ENCODE measurements around the gene POU5F2.

POU5F2 gene, protein sequence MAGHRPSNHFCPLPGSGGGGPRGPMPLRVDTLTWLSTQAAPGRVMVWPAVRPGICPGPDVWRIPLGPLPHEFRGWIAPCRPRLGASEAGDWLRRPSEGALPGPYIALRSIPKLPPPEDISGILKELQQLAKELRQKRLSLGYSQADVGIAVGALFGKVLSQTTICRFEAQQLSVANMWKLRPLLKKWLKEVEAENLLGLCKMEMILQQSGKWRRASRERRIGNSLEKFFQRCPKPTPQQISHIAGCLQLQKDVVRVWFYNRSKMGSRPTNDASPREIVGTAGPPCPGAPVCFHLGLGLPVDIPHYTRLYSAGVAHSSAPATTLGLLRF

GRCh38 chr5:93741136-93741811, at the start of gene POU5F2:
Gene POU5F2 (minus strand): TSS chr5:93741600. CDS start chr5:93741563, 37 bp downstream.
- no peak for DNase-seq (ENCODE audit: low read depth in 2 of 2)

GRCh38 chr5:93790401-93790800, 49.0 kb upstream of the POU5F2 start:
- no peak for DNase-seq (ENCODE audit: low read depth in 2 of 2)

DNA sequence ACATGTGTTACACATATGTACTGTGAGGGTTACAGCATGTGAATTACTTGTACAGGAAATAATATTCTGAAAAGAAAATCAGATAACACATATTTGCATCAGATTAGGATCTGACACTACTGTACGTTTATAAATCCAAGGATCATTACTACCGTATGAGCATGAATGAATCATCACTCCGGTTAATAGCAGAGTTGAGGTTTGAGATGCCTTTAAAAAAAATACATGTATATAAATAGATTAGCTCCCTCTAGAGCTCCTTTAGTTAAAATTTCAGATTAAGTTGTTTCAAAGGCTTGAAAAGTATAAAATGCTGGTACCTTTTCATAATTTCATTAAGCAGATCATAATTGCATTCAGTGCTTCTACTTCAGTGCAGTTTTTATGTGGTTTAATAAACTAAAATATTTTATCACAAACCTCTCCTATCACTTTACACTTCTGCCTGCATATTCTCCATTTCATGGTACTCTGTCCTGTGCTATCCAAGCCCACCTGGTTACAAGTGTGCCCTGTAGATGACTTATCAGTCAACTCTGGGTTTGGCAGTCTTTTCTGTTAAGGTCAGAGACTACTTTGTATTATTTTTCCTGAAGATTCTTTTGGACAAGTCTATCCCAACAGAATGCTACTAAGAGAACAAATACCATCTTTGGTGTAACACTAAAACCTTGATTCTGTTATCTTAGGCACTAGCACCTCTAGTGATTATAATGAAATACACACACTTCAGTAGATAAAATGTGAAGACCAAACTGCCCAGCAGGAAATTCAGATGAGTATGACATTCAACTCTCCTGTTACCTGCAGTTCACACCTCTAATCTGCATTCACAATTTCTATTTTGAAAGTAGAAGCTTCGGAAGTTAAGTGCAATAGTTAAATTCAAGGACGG, 48.0 kb upstream of the POU5F2 start:
- DNase-seq (ENCODE audit: low read depth in 2 of 2) = no peak

GRCh38 chr5:93787598-93787997, 46.2 kb upstream of the POU5F2 start:
- no peak for DNase-seq (ENCODE audit: low read depth in 2 of 2)

DNA sequence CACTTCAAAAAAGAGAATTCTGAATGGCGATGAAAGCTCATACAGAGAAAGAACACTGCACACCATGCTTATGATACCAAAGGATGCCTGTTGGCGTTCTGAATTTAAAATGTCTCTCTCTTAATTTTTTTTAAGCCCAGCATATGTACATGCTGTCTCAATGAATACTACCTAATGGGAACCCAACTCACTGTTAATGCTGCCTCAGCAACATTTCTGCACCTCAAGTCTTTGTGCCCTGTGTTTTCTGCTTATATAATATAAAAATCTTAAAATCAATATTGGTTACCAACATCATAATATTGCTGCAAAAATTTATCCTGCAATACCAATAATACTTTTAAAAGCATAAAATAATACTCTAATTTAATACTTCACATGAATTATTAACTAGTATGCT, 44.1 kb upstream of the POU5F2 start:
- no peak for DNase-seq (ENCODE audit: low read depth in 2 of 2)

GRCh38 chr5:93782978-93783377, 41.6 kb upstream of the POU5F2 start:
- no peak for DNase-seq (ENCODE audit: low read depth in 2 of 2)

DNA sequence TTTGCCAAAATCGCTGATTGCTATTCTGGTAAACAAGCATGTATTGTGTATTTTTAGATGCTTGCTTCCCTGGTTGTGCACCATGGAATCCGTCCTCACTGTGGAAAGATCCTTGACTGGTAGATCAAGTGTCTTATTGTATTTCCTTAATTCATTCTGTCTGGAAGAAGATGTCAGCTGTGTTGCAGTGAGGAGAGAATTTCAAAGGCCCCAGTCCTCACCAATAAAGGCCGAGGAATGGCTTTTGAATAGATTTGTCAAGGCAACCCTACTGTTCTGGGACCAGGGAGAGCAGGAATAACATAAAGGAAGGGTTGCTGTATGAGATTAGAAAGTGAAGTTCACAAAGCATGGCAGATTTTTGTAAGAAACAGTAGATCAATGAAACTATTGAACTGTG, 36.2 kb upstream of the POU5F2 start:
- DNase-seq (ENCODE audit: low read depth in 2 of 2) = no peak

GRCh38 chr5:93756372-93756771, 15.0 kb upstream of the POU5F2 start:
- no peak for DNase-seq (ENCODE audit: low read depth in 2 of 2)

GRCh38 chr5:93755716-93756115, 14.3 kb upstream of the POU5F2 start:
- no peak for DNase-seq (ENCODE audit: low read depth in 2 of 2)

- no peak for DNase-seq (ENCODE audit: low read depth in 2 of 2)
Observed at GRCh38 chr5:93748875-93749397, 7.5 kb upstream of the POU5F2 start.

GRCh38 chr5:93746406-93747056, 5.1 kb upstream of the POU5F2 start:
- no peak for DNase-seq (ENCODE audit: low read depth in 2 of 2)

DNA sequence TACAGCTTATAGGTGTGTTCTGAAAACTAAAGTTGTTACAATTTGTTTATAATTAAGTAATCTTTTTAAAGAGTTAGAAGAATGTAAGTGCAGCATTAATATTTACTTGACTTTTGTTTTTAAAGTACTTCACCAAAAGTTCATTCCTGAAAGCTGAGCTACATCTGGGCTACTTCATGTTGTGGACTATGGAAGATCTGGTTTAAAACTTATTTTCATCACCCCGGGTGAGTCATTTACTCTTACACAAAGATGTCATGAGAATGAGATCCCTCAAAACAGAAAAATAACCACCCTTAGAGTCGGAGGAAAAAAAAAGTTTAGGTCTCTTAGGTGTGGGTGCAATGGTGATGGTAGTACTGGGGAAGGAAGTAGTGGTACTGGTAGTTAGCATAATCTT, 5.1 kb downstream of the POU5F2 start:
- no peak for DNase-seq (ENCODE audit: low read depth in 2 of 2)

DNA sequence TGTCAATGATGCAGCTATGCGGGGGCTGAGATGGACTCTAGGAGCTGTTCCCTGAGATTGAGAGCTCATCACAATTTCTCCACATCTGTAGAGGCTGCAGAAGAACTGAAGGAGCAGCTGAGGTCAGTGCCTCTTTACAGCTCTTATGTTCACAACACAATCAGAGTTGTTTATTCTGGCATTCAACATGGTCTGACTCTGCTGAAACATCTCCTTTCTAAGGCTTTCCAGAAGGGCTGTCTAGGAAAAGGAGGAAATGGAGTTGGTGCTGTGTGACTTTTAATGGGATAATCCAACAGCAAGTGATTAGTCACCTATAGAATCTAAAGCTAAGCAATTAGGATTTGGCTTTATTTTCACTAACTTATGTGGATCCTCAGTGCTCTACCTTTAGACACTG, 6.0 kb downstream of the POU5F2 start:
- no peak for DNase-seq (ENCODE audit: low read depth in 2 of 2)

DNA sequence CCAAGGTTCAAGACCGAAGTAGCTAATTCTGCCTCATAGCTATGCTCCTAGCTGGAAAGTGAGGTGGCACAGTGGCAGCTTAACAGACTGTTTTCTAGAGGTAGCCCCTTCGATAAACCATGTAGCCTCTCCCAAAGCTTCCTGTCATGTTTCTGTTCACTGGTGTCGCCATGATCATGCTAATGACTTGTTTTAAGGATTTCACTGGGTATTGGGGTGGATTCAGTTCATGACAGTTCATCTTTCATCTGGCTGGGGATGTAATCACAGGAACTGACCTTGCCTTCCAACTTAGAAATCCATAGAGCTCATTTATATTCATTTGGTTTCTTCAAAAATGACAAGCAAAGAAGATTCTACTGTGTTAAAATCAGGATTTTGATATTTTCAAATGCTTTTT, 9.4 kb downstream of the POU5F2 start:
- no peak for DNase-seq (ENCODE audit: low read depth in 2 of 2)

DNA sequence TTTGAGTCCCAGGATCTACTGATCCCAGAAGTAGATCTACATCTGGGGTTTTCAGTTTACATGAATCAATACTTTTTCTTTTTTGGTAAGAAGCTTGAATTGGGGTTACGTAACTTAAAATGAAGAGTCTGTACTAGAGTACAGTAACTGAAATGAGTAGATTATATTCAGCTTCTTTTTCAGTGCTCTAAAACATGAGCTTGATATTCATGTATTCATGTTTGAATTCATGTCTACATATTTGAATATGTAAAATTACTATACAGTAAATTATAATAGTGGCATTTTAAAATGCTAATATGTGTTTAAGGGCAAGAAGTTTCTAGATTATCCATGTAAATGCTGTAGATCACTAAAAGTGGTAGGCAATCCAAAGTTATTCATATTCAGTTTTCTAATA, 14.8 kb downstream of the POU5F2 start:
- no peak for DNase-seq (ENCODE audit: low read depth in 2 of 2)

- no peak for DNase-seq (ENCODE audit: low read depth in 2 of 2)
Observed at GRCh38 chr5:93724791-93725190, 16.6 kb downstream of the POU5F2 start.

DNA sequence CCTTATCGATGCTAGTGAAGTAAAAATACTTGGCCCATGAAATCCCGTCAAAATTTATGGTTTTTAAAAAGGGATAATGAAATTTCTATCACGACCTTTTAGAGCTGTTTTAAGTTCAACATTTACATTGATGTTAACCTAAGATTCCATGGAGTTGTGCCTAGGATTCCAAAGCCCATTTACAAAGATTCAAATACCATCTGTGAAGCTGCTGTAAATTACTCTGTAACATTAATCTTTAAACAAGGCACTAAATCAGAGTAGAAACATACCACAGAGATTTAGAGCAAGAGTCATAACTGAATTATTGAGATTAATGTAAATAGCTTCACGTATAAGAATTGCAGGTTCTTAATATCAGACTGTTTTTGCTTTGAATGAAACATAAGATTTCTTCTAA, 17.7 kb downstream of the POU5F2 start:
- no peak for DNase-seq (ENCODE audit: low read depth in 2 of 2)

- DNase-seq (ENCODE audit: low read depth in 2 of 2) = no peak
Observed at GRCh38 chr5:93723005-93723404, 18.4 kb downstream of the POU5F2 start.

- no peak for DNase-seq (ENCODE audit: low read depth in 2 of 2)
Observed at GRCh38 chr5:93722588-93722987, 18.8 kb downstream of the POU5F2 start.

DNA sequence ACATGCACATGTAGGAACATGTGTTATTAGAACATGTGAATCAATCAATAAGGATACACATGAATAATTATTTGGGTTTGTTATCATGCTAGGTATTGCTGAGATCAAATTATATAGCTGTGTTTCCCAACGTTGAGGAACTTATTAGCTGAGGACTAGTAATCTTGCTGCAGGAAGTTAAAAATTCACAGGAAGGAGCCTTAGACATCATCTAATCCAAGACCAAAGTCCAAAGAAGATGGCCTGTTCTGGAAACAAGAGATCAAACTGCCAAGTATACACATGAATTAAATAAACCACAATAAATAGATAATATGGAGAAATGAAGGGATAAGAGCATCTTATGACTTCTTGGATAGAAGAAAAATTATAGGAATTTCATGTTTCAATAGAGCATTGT, 19.9 kb downstream of the POU5F2 start:
- DNase-seq (ENCODE audit: low read depth in 2 of 2) = no peak

GRCh38 chr5:93721071-93721470, 20.3 kb downstream of the POU5F2 start:
- no peak for DNase-seq (ENCODE audit: low read depth in 2 of 2)

DNA sequence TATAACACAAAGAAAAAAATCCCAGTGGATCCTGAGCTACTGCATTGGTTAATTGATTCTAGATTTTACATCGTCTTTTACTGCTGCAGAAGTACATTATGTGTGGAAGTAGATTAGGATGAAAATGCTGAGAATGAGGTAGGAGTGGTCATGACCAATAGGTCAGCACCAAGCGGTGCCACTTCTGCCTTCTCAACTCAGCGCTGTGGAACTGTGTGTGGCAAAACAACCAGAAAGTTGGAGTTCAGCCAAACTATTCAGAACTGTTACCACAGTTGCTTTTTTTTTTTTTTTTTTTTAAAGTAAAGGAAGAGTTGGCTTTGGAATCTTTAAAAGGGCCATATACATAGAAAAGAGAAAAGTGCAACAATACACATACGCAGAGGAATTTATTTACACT, 24.2 kb downstream of the POU5F2 start:
- DNase-seq (ENCODE audit: low read depth in 2 of 2) = no peak

Data from stimulated activated CD4-positive, alpha-beta T cell treated with anti-CD3 and anti-CD28 coated beads, Interleukin-15, amount 100 ng/mL, for 48 hours (primary cell).